ENCODE results near the gene TST. TPM values are rescaled to one million over a fixed set of nuclear protein-coding genes. Genes with fewer than 3 reads are reported as not detected.

TST gene
- polyA plus RNA-seq, 1 of the 3 experiments (the other 2 are of a cell fraction): 49.4 TPM

GRCh38 chr22:37036655-37037377 lies 17.6 kb upstream of the TST start:
- Histone ChIP-seq H3K27me3 (ENCODE audit: insufficient read depth) (no peaks in the 10 kb centered on the region), H3K9me2 (no peaks in the 10 kb centered on the region), H3F3A (replicated peaks; ENCODE audit: insufficient read depth) (peaks cover 8% of the 10 kb centered on the region), H3K4me3 (ENCODE audit: low read depth in 2 of 2, low read length in 1 of 2) (no peak overlapping the region), H3K9ac (no peak overlapping the region), H4K20me1 (ENCODE audit: insufficient read depth) (no peaks in the 10 kb centered on the region), H2AFZ (ENCODE audit: low read depth) (no peak overlapping the region), H3K4me2 (no peak overlapping the region), H3K36me3 (replicated peaks in 1 of 2; ENCODE audit: control insufficient read depth in 1 of 2, insufficient read depth in 2 of 2, low read length in 1 of 2) (no peaks in the 10 kb centered on the region), H3K9me3 (no peaks in the 10 kb centered on the region), H3K4me1 (ENCODE audit: control insufficient read depth in 1 of 2, insufficient read depth in 2 of 2, low read depth in 1 of 2, low read length in 1 of 2) (peaks cover 0 to 14% of the 10 kb centered on the region in 2 experiments; a peak in 1 of 4 replicates), H3K27ac (ENCODE audit: low read depth in 2 of 2, low read length in 1 of 2) (no peak overlapping the region), H3K79me2 (ENCODE audit: insufficient read depth) (no peaks in the 10 kb centered on the region)
- ChIA-PET CTCF (interaction anchor here (0.6 to 1.1 kb wide), 4 partner anchors 10 to 898 kb away, joined by 3 to 4 read pairs (median 3); no protein-coding TSS in a partner anchor), POLR2A (no interaction called here)
- DNase-seq: no peak
- TF ChIP-seq YY1 (IDR thresholded peaks at IDR 0.05; ENCODE audit: low read depth): no peak
- TF ChIP-seq RFX5 (IDR thresholded peaks at IDR 0.05; ENCODE audit: low read length): no peak
- TF ChIP-seq, protein P1, sequence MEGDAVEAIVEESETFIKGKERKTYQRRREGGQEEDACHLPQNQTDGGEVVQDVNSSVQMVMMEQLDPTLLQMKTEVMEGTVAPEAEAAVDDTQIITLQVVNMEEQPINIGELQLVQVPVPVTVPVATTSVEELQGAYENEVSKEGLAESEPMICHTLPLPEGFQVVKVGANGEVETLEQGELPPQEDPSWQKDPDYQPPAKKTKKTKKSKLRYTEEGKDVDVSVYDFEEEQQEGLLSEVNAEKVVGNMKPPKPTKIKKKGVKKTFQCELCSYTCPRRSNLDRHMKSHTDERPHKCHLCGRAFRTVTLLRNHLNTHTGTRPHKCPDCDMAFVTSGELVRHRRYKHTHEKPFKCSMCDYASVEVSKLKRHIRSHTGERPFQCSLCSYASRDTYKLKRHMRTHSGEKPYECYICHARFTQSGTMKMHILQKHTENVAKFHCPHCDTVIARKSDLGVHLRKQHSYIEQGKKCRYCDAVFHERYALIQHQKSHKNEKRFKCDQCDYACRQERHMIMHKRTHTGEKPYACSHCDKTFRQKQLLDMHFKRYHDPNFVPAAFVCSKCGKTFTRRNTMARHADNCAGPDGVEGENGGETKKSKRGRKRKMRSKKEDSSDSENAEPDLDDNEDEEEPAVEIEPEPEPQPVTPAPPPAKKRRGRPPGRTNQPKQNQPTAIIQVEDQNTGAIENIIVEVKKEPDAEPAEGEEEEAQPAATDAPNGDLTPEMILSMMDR (IDR thresholded peaks at IDR 0.05): no peak
- no peak for TF ChIP-seq PBX3 (IDR thresholded peaks at IDR 0.05)
- TF ChIP-seq NFIC (IDR thresholded peaks at IDR 0.05; ENCODE audit: borderline replicate concordance): no peak
- TF ChIP-seq GABPA (IDR thresholded peaks at IDR 0.05; ENCODE audit: low read depth): no peak
- no peak for TF ChIP-seq TAF1 (IDR thresholded peaks at IDR 0.05; ENCODE audit: borderline replicate concordance, low read depth, low read length)
- TF ChIP-seq GATA2 (CRISPR knock-in tag; IDR thresholded peaks at IDR 0.05): no peak
- TF ChIP-seq MXI1 (IDR thresholded peaks at IDR 0.05; ENCODE audit: low read depth, low read length): no peak
- TF ChIP-seq MEF2A (IDR thresholded peaks at IDR 0.05; ENCODE audit: borderline replicate concordance, low read depth): no peak
- no peak for TF ChIP-seq RAD21 (IDR thresholded peaks at IDR 0.05; ENCODE audit: low read length)
- no peak for TF ChIP-seq SMC3 (IDR thresholded peaks at IDR 0.05; ENCODE audit: low read depth, low read length)
- no peak for TF ChIP-seq JUND (IDR thresholded peaks at IDR 0.05)
- TF ChIP-seq, protein P2, sequence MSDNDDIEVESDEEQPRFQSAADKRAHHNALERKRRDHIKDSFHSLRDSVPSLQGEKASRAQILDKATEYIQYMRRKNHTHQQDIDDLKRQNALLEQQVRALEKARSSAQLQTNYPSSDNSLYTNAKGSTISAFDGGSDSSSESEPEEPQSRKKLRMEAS (IDR thresholded peaks at IDR 0.05; ENCODE audit: low read depth): no peak
- TF ChIP-seq REST (IDR thresholded peaks at IDR 0.05; ENCODE audit: low read depth, low read length): no peak
- no peak for TF ChIP-seq USF2 (IDR thresholded peaks at IDR 0.05; ENCODE audit: borderline replicate concordance, low read depth, low read length)
- no peak for TF ChIP-seq EP300 (IDR thresholded peaks at IDR 0.05; ENCODE audit: borderline replicate concordance in 1 of 2, low read depth in 1 of 2, low read length in 1 of 2)
- no peak for TF ChIP-seq EZH2phosphoT487 (IDR thresholded peaks at IDR 0.05; ENCODE audit: borderline replicate concordance, low read depth)
- WGBS (ENCODE audit: low lambda C conversion rate): 66% methylated on average over 6 of the region's 11 CpGs

Data from SK-N-SH (cell line).